Right hindlimb (tissue), 1 donor: Measurements from ENCODE around the gene MAB21L4.

ENCODE experiments used
- DNase-seq: peaks from one replicate; pipeline ENCODE4 v3.0.0-alpha.2; 2018

MAB21L4 gene

GRCh38 chr2:240895656-240896388 is at the start of gene MAB21L4:
MAB21L4 (minus strand) TSS chr2:240896156; CDS start chr2:240895997, 159 bp downstream.
- no peak for DNase-seq

- DNase-seq = no peak
Observed at GRCh38 chr2:240936106-240936505, 40.1 kb upstream of the MAB21L4 start.

DNA sequence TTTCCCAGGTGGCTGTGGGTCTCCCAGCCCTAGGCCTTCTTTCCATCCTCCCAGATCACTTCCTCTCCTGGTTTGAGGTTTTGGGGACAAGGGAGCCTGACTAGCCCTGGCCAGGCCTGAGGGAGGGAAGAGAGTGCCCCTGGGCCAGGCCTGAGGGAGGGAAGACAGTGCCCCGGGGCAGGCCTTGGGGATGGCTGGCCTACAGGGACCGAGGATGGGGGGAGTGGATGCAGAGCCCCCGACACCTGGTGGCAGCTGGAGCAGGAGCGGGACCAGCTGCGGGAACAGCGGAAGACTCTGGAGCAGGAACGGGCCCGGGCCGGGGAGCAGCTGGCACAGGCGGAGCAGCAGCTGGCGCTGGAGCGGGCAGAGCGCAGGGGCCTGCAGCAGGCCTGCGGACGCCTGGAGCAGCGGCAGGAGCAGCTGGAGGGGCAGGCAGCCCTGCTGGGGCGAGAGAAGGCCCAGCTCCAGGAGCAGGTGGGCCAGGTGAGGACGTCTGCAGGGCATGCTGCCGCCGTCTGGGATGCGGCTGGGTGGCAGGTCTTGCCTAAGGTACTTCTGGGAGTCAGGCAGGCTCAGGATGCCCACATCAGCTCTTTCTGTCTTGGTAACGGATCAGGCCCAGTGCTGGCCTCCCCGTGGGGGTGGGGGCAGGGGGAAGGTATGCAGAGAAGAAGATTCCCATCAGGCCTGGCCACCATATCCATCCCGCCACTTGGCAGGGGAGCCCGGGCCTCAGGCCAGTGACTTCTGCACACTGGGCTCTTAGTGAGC is 39.3 kb upstream of the MAB21L4 start:
- DNase-seq = peak; percentile 62

- peak; percentile 12 for DNase-seq
Observed at GRCh38 chr2:240934701-240935102, 38.7 kb upstream of the MAB21L4 start.

- peak; percentile 62 for DNase-seq
Observed at GRCh38 chr2:240933966-240934700, 38.2 kb upstream of the MAB21L4 start.

DNA sequence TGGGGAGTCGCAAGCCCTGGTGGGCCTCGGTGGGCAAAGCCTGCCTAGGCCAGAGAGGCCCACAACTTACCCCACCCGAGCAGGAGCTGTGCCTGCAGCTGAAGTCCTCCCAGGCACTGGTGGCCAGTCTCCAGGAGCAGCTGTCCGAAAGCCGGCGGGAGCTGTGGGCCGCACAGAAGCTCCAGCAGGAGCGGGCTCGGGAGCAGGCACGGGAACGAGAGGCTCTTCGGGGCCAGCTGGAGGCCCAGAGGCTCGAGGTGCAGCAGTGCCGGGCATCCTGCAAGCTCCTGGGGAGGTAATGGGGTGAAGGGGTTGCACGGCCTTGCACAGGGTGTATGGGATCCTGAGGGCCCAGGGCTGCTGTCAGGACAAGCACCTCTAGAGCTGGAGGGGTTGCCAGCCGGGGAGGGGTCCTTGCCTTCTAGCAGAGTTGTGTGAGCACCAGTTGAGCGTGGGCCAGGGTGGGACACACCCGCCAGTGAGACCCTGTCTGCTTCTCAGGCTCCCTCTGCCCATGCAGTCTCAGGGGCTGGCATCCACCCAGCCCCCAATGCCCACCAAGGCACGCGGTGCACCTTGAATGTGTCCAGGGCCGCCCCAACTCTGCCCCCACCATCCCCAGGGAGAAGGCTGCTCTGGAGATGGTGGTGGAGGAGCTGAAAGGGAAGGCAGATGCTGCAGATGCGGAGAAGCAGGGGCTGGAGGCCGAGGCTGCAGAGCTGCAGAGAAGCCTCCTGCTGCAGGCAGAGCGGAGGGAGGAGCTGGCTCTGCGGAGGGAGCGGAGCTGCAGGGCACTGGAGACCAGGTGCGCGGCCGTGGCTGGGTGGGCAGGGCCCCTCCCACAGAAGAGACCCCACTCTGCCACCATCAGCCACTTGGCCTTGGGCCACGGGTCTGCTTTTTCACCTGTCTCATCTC is 37.4 kb upstream of the MAB21L4 start:
- peak; percentile 41 for DNase-seq

GRCh38 chr2:240932724-240933047 is 36.7 kb upstream of the MAB21L4 start:
- no peak for DNase-seq

DNA sequence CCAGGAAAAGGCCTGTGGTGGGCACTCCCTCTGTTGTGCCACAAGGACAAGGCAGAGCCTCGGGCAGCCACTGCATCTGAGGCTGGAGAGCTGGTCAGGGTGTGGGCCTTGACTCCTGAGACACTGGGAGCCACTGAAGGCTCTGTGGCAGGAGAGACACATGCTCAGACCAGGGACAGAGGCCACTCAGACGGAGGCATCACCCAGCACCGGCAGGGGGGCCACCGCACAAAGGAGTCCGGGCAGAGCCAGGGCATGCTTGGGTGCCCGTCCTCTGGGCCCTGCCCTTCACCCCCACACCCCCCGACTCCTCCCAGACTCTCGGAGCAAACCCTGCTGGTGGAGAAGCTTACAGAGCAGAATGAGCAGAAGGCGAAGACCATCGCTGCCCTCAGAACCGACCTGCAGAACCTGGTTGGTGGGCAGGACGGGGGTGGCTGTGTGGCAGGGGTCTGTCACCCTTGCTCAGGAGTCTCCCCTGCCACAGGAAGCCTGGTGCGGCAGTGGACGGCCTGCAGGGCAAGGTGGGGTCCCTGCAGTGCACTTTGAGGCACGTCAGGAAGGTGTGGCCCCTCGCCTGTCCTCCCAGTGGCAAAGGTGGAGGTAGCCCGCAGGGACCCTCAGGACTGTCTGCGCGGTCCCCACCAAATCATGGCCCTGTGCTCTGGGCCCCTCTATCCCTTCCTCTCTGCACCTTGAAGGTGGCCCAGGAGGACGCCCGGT is 36.2 kb upstream of the MAB21L4 start:
- DNase-seq = peak; percentile 14

DNA sequence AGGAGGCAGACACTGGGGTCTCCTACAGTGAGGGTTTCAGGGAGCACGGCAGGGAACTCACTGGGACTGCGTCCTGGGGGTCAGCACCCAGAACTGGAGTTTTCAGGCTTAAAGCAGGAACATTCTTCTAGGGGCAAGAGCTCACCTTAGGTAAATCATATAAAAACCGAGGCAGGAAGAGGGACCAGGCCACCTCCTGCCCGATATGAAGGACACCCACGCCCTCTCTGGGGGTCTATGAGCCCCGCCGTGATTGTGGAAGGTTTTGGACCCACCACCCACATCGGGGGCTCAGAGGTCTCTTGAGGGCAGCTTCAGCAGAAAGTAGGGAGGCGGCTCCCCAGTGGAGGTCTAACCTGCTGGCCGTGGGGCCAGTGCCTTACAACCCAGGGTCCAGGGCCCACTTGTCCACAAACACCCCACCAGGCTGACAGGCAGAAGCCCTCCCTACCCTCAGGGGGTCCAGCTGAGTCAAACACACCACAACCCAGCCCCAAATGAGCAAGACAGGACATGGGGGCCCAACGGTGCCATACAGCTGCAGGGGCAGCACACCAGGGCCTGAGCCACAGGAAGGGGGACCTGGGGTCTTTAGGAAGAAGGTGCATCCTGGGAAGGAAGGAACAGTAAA is 35.5 kb upstream of the MAB21L4 start:
- peak; percentile 9 for DNase-seq

DNA sequence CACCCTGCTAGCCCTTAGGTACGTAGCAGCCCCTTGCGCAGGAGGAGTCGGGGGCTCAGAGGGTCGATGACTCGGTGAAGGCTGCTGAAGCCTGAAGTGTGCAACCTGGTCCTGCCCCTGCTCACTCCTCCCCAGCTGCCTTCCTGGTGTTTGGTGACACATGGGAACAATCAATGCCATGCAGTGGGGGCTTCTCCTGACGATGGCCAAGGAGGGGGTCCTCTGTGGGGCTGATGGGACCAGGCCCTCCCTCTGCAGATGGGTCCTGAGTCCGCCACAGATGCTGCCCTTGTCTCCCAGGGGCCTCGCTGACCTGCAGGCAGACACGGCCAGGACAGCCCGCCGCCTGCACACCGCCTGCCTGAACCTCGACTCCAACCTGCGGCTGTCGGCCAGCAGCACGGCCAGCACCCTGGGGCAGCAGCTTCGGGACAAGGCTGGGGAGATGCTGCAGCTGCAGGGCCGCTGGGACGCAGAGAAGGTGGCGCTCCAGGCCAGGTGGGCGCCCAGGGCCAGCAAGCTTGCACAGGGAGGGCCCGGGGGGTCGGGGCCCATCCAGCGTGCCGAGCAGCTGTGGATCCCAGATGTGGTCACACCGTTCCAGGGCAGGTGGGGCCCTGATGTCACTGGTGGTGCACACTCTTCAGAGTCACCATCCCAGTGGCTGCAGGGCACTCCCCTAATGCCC is 34.8 kb upstream of the MAB21L4 start:
- peak; percentile 10 for DNase-seq

GRCh38 chr2:240930096-240930630 is 34.2 kb upstream of the MAB21L4 start:
- DNase-seq = no peak

- peak; percentile 16 for DNase-seq
Observed at GRCh38 chr2:240929364-240930095, 33.6 kb upstream of the MAB21L4 start.

- no peak for DNase-seq
Observed at GRCh38 chr2:240928476-240929363, 32.8 kb upstream of the MAB21L4 start.

DNA sequence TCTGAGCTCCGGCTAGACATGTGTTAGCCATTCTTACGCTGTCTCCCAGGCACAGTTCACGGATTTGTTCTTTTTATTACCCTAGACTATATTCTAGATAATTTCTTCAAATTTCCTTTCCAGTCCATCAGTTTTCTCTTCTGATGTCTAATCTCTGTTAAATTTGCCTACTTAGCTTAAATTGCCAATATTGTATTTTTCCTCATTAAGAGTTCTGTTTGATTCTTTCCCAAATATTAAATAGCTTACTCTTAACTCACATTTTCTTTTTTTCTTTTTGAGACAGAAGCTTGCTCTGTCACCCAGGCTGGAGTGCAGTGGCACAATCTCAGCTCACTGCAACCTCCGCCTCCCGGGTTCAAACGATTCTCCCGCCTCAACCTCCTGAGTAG is 31.4 kb upstream of the MAB21L4 start:
- no peak for DNase-seq

- peak; percentile 17 for DNase-seq
Observed at GRCh38 chr2:240926516-240927389, 30.8 kb upstream of the MAB21L4 start.

DNA sequence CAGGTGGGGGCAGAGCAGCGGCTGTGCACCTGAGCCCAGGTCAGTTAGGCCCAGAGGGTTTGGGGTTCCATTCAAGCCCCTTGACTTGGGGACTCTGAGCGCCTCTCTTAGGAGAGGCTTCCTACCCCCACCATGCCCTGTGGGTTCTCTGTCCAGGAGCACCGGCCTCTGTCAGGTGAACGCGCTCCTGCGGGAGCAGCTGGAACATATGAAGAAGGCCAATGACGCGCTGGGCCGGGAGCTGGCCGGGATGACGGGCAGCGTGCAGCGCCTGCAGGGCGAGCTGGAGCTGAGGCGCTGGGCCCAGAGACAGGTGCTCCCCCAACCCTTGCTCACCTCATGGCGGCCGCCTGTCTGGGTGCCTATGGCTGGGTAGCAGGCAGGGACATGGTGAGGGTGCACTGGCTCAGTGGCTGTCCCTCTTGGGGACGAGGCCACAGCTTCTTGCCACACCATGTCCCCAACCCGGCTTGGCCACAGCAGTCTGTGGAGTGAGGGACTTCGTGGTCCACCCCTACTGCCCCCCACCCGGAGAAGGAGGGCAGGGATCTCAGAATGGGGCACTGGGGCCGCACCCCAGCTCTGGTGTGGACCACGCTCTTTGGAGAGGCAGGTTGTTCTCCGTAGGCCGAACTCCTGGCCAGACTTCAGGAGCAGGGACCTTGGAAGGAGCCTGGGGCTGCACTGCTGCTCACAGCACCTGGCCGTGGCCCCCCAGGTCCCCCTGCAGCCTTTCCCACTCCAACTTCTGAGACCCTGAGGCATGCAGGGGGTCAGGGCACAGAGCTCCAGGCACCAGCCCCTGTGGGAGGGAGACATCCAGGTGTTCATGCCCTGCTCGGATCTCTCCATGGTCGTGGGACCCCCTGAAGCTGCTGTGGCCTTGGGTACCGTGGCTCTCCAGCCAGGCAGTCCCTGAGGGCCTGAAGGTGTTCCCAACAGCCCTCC is 29.9 kb upstream of the MAB21L4 start:
- DNase-seq = peak; percentile 9
